ENCODE results near the gene CARNS1. TPM values are rescaled to one million over a fixed set of nuclear protein-coding genes. Genes with fewer than 3 reads are reported as not detected.

The CARNS1 gene
- polyA plus RNA-seq, 1 experiment, result 0.12 TPM

GRCh38 chr11:67435031-67435726, 19.7 kb downstream of the CARNS1 start:
- Histone ChIP-seq H3K27me3 (ENCODE audit: control insufficient read depth, insufficient read depth, low read length) (no peaks in the 10 kb centered on the region), H3K36me3 (ENCODE audit: control insufficient read depth, insufficient read depth, low read length) (peaks cover 38% of the 10 kb centered on the region), H3K4me3 (ENCODE audit: low read depth, low read length) (no peak overlapping the region)
- ChIA-PET POLR2A (no interaction called here), CTCF (no interaction called here)
- no peak for TF ChIP-seq CTCF (IDR thresholded peaks at IDR 0.05; ENCODE audit: insufficient read depth, low read depth, low read length)
- no peak for DNase-seq (ENCODE audit: low read depth)

DNA sequence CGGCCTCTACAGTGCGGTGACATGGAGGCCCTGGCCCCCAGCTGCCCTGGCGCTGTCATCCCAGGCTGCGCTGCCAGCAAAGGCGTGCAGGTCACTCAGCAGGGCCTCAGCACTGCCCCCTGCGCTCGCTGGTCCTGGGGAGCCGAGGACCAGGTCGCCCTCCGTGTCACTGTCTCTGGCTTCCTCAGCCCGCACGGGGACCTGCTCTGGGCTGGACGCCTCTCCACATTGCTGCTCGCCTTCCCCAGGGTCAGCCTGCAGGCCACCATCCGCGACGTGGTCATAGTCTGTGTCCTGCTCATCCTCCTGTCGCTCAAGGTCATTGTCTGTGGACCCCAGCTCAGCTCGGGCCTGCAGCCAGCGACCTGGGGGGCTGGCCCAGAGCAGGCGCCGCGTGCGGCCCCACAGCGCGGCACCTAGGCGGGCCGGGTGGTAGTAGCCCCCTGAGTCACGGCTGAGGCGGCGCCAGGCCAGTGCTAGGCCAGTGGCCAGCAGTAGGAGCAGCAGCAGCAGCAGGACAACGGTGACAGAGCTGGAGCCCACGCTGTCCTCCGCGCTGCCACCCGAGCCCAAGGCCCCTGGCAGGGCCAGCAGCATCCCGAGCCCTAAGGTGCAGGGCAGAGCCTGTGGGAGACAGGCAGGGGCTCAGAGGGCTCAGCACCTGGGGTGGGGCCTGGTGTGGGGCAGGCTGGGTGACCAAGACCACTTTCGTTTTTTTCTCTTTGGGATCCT, 20.4 kb downstream of the CARNS1 start:
- DNase-seq (ENCODE audit: low read depth), result no peak
- TF ChIP-seq CTCF (IDR thresholded peaks at IDR 0.05; ENCODE audit: insufficient read depth, low read depth, low read length), result no peak
- H3K27me3 ChIP-seq (ENCODE audit: control insufficient read depth, insufficient read depth, low read length), result no peaks in the 10 kb centered on the region
- peaks cover 37% of the 10 kb centered on the region for H3K36me3 ChIP-seq (ENCODE audit: control insufficient read depth, insufficient read depth, low read length)
- ChIA-PET POLR2A (no interaction called here), CTCF (interaction anchor here (0.6 kb wide), 1 partner anchor 69 kb away, joined by 3 read pairs; the partner anchor contains the start of gene PITPNM1)
- H3K4me3 ChIP-seq (ENCODE audit: low read depth, low read length), result no peak overlapping the region

- Histone ChIP-seq H3K27me3 (ENCODE audit: control insufficient read depth, insufficient read depth, low read length) (no peaks in the 10 kb centered on the region), H3K36me3 (ENCODE audit: control insufficient read depth, insufficient read depth, low read length) (peaks cover 38% of the 10 kb centered on the region), H3K4me3 (ENCODE audit: low read depth, low read length) (no peak overlapping the region)
- ChIA-PET CTCF (interaction anchor here (0.6 kb wide), 1 partner anchor 68 kb away, joined by 3 read pairs; the partner anchor contains the start of gene PITPNM1), POLR2A (no interaction called here)
- no peak for DNase-seq (ENCODE audit: low read depth)
- no peak for TF ChIP-seq CTCF (IDR thresholded peaks at IDR 0.05; ENCODE audit: insufficient read depth, low read depth, low read length)
Observed at GRCh38 chr11:67436459-67437081, 21.1 kb downstream of the CARNS1 start.

DNA sequence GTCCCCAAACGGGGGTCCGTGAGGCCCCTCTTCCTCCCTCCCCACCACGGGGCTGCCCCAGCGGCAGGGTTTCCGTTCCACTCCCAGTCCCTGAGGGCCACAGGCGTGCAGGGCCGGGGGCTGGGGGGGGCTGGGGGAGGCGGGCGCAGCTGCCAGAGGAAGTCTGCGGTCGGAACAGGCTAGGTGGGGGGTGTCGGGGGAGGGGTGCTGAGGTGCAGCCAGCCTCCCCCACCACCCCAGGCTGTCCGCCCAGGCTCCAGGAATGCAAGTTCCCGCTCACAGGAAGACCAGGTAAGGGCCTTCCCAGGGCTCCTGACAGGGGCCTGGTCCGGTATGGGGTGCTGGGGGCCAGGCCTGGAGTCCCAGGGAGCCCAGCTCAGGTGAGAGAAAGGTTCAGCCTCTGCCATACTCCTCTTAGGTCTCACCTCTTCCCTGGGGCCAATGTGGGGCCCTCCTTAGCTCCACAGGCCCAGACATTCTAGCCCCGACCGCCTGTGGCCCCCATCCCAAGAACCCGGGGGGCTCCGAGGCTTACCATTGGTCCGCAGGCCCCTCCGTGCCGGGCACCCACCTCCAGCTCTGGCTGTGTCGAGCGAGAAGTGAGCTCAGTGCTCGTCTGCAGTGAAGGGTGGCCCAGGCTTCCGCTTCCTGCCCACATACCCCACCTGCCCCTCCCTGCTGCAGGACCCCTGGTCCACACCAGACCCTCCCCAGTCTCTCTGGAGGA, 21.8 kb downstream of the CARNS1 start, which contains the start of gene PTPRCAP:
Gene PTPRCAP, minus strand, starts transcription at position 601 of the 727 bp plus-strand sequence. Its CDS starts 63 bp downstream, at position 538.
- Histone ChIP-seq H3K4me3 (ENCODE audit: low read depth, low read length) (no peak within 1 kb of the TSS), H3K27me3 (ENCODE audit: control insufficient read depth, insufficient read depth, low read length) (no peaks in the 10 kb centered on the region), H3K36me3 (ENCODE audit: control insufficient read depth, insufficient read depth, low read length) (peaks cover 39% of the 10 kb centered on the region)
- no peak for TF ChIP-seq CTCF (IDR thresholded peaks at IDR 0.05; ENCODE audit: insufficient read depth, low read depth, low read length)
- ChIA-PET POLR2A (no interaction called here), CTCF (no interaction called here)
- no peak for DNase-seq (ENCODE audit: low read depth)
